ENCODE data around the gene TTC7B.

DNA sequence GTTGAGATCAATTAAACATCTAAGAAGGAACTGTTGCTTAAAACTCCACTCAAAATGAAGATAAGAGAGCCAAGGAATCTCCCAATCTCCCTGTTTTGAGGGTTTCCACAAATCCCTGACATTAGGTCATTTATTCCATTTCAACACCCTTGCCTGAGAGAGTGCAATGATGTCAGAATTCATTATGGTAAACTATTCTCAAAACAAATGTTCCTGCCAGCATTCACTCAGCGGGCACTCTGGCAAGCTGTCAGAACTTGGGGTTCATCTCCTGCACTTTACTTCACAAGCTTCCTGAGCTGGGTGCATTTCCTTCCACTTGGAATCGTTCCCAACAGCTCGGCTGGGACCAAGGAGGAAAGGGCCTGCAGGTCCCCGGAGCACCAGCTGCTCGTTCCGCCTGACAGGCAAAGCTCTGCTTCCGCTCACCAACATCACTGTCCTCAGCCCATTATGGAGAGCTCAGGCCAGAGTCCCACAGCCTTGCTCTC, 117.8 kb downstream of the TTC7B start:
- TF ChIP-seq CTCF (IDR thresholded peaks at IDR 0.05 in 2 of 3, conservative IDR thresholded peaks at IDR 0.05 in 1 of 3; ENCODE audit: control insufficient read depth in 2 of 3, extremely low read depth in 1 of 3, insufficient read depth in 1 of 3, low read depth in 3 of 3, low read length in 3 of 3), result no peak
- TF ChIP-seq KDM1A (IDR thresholded peaks at IDR 0.05; ENCODE audit: borderline replicate concordance), result no peak
- no peak for TF ChIP-seq EZH2 (IDR thresholded peaks at IDR 0.05; ENCODE audit: borderline replicate concordance, control insufficient read depth, low read depth, low read length)
- TF ChIP-seq SP1 (IDR thresholded peaks at IDR 0.05; ENCODE audit: low read depth, low read length), result no peak
- no peak for TF ChIP-seq RFX5 (IDR thresholded peaks at IDR 0.05; ENCODE audit: low read depth, low read length)
